AG08396 (cell line): Measurements from ENCODE around the gene ARMH3.
A peak's percentile ranks its signal among the peaks of the same experiment; 100 is the strongest.
"Not testable (repeated sequence)": the region's sequence is repeated elsewhere in the genome, so short reads cannot be mapped to it uniquely, and the experiment has no call there.

Source experiments
- DNase-seq: peaks from one replicate; pipeline ENCODE4 v3.0.0; 2012; ENCODE audit warnings: low spot score, mixed read lengths

The ARMH3 gene, protein sequence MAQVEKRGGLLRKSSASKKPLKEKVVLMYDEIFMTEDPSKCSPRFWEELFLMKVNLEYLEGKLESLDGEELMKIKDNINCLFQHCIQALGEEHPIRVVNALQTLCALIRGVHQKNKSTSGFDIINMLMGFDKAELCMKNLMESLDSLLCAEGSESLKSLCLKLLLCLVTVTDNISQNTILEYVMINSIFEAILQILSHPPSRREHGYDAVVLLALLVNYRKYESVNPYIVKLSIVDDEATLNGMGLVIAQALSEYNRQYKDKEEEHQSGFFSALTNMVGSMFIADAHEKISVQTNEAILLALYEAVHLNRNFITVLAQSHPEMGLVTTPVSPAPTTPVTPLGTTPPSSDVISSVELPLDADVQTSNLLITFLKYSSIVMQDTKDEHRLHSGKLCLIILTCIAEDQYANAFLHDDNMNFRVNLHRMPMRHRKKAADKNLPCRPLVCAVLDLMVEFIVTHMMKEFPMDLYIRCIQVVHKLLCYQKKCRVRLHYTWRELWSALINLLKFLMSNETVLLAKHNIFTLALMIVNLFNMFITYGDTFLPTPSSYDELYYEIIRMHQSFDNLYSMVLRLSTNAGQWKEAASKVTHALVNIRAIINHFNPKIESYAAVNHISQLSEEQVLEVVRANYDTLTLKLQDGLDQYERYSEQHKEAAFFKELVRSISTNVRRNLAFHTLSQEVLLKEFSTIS

DNA sequence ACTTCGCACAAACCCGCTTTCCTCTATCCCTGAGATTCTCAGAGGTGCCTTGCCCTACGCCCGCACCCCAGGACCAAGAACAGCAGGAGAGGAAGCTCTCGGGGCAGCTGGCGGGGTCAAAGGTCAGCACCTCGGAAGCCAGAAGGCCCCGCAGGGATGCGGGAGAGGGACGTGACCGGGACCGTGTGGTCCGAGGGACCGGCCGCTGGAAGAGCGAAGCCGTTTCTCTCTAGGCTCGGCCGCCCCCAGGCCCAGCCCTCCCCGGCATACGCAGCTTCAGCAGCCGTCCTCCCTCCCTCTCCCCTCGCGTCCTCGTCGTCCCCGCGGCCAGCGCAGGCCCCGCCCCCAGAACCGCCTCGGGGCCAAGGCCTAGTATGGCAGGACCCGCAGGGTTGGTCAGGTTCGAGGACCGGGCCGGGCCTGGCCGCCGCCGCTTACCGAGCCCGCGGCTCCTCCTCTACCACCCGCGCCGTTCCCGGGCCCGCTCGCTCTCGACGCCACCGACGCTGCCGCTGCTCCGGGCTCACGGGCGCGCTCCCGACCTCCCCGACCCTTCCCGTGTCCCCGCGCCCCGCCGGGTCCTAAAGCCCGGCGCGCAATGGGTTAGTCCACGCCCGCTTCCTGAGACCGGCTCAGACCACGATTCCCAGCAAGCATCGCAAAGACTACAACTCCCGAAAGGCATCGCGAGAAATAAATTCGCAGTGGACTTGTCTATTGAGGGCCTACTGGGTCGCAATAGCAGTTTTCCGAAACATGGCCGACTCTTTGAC, at the start of gene ARMH3:
Gene ARMH3 (minus strand): TSS at position 527 of the 773 bp plus-strand sequence. CDS start 16,059 bp downstream, outside the sequence.
- peak; percentile 98 for DNase-seq

DNA sequence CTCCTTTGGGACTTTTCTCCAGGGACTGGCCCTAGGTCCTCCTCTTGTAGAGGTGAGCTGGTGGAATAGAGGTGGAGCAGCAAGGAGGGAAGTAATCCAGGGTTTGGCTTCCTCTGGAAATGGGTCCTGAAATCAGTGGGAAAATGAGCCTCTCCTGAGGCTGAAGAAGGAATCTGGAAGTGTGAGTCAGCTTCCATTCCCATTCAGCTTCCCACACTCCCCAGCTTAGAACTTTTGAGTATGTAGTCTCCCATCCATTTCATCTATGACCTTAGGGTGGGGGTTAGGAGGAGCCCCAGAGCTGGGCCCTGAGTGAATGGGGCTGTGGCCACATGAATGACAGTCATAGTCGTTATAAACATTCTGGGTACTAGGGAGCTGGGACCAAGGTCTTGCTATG, 46.4 kb upstream of the ARMH3 start:
- no peak for DNase-seq

DNA sequence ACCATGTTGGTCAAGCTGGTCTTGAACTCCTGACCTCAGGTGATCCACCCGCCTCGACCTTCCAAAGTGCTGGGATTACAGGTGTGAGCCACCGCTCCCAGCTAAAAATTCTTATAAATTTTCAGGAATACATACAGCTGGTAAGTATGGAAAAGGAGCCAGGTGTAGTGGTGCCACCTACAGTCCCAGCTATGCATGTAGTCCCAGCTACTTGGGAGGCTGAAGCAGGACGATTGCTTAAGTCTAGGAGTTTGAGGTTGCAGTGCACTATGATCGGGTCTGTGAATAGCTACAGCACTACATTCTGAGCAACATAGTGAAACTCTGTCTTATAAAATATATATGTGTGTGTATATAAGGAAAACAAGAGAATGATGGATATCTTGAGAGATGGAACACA, 45.2 kb upstream of the ARMH3 start:
- no peak for DNase-seq

DNA sequence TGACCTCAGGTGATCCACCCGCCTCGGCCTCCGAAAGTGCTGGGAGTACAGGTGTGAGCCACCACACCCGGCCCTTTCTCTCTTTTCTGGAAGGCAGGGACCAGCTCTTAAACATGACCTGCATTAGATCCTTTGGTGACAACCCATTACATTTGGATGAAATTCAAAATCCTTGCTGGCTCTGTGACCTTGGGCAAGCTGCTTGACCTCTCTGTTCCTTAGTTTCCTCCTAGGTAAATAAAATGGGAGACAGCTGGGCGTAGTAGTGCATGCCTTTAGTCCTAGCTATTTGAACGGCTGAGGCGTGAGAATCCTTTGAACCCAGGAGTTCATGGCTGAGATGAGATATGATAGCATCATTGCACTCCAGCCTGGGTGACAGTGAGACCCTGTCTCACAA, 40.5 kb upstream of the ARMH3 start:
- DNase-seq: no peak

DNA sequence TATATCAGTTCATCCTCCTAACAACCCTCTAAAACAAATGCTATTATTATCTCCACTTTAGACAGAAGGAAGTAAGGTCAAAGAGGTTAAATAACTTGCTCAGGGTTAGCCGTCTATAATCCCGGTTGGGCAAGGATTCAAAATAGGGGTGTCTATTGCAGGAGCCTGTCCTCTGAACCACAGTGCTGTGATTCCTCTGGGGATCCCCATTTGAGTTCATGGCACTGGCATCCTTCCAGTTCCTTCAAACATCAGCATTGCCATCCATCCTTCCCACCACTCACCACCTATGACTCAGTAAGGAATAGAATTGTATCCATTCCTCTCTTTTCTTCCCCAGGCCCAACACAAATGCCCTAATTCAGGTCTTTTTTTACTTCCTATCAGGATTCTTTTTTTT, 34.8 kb upstream of the ARMH3 start:
- peak; percentile 32 for DNase-seq

DNA sequence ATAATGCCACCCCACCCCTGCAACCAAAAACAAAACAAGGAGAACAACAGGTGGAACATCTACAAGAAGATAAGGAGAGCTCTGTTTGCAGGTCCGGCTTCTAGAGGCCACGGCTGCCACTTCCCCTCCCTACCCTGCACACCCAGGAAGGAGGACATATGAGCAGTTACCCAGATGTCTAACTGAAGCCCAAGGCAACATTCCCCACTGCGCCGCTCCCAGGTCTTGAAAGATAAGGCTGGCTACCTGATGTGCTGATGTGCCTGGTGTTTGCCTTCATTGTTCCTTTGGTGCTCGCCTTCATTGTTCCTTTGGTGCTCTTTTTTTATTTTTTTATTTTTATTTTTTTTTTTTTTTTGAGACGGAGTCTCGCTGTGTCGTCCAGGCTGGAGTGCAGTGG, 30.2 kb upstream of the ARMH3 start:
- DNase-seq: no peak

DNA sequence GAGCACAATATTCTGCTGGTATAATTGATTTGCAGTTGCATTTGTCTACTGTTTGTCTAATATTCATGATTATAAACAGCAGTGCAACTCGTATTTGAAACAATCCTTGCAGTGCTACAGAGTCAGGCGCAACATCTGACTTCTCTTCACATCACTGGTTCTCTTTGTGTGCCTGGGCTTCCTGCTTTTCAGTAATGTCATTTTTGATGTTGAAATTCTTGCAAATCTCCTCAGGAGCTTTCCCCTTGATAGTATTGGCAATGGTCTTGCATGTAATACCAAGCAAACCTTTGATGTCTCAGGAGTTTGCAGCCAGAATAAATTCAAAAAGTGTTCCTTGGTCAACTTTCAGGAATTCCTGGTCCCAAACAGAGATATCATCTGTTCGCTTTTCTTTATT, 29.4 kb upstream of the ARMH3 start:
- DNase-seq: no peak

DNA sequence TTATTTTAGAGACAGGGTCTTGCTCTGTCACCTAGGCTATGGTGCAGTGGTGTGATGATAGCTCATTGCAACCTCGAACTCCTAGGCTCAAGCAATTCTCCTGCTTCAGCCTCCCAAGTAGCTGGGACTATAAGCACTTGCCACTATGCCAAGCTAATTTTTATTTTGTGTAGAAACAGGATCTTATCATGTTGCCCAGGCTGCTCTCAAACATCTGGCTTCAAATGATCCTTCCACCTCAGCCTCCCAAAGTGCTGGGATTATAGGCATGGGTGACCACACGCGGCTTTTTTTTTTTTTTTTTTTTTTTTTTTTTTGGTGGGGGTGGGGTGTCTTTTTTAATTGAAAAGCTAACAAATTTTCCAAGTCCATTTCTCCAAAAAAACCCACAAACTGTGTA, 27.6 kb upstream of the ARMH3 start:
- DNase-seq: no peak

DNA sequence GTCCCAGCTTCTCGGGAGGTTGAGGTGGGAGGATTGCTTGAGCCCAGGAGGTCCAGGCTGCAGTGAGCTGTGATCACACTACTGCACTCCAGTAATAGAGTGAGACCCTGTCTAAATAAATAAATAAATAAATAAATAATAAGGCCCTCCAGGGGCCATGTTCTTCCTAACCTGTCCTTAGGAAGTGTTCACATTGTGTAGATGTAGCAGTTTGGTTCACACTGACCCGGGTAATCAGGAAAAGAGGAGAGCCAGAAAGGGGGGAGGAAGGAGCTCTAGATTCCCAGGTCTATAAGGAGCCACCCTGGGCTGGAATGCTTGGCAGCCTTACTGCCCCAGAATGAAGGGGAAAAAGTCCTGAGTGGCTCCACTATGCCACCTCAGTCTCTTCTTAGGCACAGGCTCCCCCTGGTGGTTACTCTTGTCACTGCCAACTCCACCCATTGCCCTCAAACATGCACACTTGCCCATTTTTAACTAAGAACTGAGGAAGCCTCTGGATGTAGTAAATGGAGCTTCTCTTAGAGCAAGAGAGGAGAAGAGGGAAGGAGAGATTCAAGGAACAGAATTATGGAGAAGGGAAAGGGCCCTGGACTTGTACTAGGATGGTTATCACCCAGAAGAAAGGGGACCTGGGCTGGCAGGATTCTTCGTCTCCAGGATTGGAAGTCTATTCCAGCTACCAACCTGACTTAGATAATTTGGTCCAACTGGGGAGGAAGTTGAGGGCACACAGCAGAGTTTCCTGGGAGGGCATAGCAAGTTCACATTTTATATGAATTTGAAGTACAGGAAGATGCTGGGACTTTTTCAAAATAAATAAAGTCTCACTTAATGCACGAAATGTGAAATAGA, 16.9 kb upstream of the ARMH3 start:
- DNase-seq: peak; percentile 87

DNA sequence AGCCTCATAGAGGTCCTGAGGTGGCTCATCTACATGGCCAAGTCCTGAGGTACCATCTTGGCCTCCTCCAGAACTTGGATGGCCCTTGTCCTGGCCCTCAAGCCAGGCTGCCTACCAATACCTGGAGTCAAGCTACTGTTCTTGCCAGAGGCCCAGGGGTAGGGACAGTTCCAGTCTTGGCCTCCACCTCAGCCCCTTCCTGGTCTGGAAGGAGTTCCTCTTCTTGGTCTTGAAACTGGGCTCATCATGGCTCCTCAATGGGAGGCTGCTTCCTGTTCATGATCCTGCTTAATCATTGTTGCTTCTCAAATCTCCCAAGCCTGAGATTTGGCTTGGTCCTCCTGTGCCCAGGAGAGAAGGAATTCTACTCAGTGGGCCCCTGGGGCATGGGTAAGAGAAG, 13.1 kb upstream of the ARMH3 start:
- no peak for DNase-seq

DNA sequence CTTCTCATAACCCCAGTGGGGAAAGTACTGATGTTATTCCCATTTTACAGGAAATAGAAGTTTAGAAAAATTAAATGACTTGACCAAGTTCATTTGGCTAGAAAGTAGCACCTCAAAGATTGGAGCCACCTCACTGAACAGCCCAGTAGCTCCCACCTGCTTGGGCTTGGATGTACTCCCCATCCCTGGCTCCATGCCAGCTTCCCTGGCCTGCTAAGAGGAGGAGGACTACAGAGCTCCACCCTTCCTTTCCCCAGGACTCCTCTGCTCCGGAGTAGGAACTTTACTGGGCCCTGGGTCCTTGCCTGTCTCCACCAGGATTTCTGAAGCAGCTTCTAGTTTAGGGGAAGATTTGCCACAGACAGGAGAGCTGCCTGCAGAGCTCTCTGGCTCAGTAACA, 12.2 kb upstream of the ARMH3 start:
- no peak for DNase-seq

DNA sequence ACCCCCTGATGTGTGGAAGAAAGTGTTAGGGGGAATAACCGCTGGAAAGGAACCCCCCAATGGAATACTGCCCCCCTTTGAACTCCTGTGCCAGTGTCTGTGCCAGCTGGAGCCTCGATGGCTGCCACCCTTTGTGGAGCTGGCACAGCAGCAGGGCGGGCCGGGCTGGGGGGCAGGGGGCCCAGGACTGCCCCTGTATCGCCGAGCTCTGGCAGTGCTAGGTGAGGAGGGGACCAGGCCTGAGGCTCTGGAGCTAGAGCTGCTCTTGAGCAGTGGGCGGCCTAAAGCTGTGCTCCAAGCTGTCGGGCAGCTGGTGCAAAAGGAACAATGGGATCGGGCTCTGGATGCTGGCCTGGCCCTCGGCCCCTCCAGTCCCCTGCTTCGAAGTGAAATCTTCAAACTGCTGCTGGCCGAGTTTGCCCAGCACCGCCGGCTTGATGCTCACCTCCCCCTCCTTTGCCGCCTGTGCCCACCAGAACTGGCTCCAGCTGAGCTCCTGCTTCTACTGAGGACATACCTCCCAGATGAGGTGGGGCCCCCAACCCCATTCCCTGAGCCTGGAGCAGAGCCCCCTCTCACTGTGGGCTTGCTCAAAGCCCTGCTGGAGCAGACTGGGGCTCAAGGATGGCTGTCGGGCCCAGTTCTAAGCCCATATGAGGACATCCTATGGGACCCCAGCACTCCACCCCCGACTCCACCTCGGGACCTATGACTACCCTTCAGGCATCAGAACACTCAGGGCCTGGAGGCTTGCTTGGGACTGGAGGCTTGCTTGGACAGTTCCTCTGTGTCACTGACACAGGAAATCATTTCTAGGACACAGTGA, 11.3 kb upstream of the ARMH3 start:
- no peak for DNase-seq

DNA sequence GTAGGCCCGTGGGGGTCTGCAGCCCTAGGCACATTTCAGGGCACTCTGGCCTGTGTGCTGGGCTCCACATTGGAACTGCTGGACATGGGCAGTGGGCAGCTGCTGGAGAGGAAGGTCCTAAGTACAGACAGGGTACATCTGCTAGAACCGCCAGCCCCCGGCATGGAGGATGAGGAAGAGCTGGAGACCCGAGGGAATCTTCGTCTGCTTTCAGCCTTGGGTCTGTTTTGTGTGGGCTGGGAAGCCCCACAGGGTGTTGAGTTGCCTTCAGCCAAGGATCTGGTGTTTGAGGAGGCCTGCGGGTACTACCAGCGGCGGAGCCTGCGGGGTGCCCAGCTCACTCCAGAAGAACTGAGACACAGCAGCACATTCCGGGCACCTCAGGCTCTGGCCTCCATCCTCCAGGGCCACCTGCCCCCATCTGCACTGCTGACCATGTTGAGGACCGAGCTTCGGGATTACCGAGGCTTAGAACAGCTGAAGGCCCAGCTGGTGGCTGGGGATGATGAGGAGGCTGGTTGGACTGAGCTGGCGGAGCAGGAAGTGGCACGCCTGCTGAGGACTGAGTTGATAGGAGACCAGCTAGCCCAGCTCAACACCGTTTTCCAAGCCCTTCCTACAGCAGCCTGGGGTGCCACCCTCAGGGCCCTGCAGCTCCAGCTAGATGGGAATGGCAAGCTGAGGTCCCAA, 10.6 kb upstream of the ARMH3 start:
- DNase-seq: no peak

DNA sequence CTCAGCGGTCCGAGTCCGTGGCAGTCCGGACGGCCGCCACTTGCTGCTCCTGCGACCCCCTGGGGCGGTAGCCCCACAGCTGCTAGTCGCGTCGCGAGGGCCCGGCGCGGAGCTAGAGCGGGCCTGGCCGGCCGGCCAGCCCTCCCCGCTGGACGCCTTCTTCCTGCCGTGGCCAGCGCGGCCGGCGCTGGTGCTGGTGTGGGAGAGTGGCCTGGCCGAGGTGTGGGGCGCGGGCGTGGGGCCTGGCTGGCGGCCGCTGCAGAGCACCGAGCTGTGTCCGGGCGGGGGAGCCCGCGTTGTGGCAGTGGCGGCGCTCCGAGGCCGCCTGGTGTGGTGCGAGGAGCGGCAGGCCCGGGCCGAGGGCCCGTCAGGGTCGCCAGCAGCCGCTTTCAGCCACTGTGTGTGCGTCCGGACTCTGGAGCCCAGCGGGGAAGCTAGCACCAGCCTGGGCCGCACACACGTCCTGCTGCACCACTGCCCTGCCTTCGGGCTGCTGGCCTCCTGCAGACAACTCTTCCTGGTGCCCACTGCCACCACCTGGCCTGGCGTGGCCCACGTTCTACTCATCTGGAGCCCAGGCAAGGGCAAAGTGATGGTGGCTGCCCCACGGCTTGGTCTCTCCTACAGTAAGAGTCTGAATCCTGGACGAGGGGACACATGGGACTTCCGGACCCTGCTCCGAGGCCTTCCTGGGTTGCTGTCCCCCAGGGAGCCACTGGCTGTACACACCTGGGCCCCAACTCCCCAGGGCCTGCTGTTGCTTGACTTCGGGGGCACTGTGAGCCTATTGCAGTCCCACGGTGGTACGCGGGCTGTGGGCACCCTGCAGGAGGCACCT, 9.8 kb upstream of the ARMH3 start:
- peak; percentile 66 for DNase-seq

DNA sequence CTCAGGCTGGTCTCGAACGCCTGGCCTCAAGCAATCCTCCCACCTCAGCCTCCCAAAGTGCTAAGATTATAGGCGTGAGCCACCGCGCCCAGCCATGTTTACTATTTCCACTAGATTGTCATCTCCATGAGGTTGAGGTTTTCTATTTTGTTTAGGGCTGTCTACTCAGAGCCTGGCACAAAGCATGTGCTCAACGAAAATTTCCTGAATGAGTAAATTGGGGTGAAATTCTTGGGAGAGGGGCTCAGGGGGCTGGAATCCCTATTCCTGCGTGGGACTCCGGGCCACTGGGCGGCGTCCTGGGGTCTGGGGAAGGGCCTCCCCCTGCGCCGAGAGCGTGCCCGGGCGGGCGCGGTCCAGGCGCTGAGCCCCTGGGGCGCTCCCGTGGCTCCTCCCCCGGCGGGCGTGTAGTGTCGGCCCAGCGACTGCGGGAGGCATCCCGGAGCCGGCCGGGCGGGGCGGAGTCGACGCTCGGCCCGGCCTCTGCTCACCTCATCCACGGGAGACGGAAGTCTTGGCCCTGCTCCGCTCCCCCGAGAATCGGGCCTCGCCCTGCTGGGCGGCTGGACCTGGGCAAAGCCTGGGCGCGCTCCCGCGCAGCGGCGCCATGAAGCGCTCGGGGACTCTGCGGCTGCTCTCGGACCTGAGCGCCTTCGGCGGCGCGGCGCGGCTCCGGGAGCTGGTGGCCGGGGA, 9.0 kb upstream of the ARMH3 start, which contains the start of gene HPS6:
Gene HPS6 (plus strand): TSS at position 482 of the 693 bp plus-strand sequence. CDS start 126 bp downstream, at position 608.
- DNase-seq: peak; percentile 97

DNA sequence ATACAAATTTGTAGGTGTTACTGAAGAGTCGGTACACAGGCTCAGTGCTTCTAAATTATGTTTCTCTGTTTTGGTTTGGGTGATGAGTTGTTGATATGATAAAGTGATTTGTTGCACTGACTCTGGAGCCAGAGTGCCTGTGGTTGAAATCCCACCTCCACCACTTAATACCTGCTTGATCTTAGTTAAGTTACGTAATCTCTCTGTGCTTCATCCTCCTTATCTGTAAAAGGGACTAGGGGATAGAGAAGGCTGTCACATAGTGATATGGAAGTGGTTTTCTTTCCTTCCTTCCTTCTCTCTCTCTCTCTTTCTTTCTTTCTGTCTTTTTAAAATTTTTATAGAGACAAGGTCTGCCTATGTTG, 8.5 kb upstream of the ARMH3 start:
- no peak for DNase-seq

DNA sequence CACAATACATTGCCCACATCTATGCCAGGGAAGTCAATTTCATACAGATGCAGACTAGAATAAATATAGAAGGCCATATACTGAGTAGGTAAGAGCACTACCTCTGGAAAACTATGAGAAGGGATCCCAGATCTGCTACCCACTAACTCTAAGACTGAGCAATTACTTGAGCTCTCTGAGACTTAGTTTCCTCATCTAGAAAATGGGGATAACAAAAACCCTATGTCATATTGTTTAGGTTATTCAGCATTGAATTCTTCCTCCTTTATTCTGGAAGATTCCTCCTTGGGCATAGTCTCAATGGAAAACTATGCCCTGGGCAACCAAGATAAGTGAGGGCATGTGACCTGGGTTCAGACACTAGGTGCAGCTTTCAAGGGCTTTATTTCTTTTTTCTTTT, 4.0 kb upstream of the ARMH3 start:
- DNase-seq: no peak

DNA sequence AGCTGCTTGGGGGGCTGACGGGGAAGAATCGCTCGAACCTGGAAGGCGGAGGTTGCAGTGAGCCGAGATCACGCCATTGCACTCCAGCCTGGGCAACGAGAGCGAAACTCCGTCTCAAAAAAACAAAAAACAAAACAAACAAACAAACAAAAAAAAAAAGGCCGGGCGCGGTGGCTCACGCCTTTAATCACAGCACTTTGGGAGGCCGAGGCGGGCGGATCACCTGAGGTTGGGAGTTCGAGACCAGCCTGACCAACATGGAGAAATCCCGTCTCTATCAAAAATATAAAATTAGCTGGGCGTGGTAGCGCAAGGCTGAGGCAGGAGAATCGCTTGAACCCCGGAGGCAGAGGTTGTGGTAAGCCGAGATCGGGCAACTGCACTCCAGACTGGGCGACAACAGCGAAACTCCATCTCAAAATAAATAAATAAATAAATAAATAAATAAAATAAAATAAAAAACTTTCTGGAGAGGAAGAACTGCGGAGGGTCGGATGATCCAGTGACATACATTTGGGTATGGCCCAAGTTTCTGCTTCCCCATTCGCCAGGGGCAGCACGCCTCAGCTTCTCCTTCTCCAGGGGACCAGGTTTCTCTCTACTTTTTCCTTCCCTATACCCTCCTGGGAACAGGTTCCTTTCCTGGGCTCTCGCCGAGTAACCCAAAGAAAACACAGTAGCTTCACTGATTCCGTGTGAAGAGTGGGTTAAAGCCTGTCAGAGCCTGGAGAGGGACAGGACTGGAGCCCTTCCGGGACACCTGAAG, 909 bp downstream of the ARMH3 start:
- DNase-seq: not testable (repeated sequence)
